Measurements from ENCODE around the gene ZFP1.

DNA sequence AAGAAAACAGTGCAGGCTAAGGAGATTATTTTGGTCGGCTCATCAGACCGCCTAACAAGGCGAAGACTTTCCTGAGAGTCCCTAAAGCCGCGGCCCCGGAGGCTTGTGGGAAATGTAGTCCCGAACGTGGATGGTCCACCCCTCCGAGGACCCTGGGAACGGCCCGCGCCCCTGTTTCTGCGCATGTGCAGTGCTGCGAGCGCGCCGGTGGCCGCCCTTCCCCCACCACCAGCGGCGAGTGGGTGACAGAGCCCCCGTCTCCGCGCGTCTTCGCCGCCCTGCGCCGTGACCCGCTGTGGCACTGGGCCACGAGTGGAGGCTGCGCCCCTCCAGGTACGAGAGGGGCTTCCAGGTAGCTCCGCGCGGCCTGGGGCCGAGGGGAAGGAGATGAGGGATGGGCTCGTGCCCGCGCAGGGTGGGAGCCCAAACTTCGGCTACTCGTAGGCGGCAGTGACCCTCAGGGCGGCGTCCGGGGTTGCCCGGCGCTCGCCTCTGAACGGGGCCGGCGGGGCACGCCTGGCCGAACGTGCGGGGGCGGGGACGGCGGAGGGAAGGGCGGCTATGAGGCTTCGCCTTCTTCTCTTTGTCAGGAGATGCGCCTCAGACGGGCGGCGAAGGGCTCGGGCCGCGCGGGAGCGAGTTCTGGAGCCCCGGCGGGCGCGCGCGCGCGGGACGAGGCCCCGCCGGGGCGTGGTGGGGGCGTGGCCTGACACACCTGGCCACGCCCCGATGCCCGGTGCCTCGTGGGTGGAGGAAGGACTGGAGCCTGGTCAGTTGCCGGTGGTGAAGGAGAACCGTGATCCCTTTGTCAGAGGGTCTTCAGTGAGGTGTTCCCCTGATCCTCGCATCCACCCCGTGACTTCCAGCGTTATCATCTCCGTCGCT lies at the start of gene ZFP1:
- TF ChIP-seq, protein P1, sequence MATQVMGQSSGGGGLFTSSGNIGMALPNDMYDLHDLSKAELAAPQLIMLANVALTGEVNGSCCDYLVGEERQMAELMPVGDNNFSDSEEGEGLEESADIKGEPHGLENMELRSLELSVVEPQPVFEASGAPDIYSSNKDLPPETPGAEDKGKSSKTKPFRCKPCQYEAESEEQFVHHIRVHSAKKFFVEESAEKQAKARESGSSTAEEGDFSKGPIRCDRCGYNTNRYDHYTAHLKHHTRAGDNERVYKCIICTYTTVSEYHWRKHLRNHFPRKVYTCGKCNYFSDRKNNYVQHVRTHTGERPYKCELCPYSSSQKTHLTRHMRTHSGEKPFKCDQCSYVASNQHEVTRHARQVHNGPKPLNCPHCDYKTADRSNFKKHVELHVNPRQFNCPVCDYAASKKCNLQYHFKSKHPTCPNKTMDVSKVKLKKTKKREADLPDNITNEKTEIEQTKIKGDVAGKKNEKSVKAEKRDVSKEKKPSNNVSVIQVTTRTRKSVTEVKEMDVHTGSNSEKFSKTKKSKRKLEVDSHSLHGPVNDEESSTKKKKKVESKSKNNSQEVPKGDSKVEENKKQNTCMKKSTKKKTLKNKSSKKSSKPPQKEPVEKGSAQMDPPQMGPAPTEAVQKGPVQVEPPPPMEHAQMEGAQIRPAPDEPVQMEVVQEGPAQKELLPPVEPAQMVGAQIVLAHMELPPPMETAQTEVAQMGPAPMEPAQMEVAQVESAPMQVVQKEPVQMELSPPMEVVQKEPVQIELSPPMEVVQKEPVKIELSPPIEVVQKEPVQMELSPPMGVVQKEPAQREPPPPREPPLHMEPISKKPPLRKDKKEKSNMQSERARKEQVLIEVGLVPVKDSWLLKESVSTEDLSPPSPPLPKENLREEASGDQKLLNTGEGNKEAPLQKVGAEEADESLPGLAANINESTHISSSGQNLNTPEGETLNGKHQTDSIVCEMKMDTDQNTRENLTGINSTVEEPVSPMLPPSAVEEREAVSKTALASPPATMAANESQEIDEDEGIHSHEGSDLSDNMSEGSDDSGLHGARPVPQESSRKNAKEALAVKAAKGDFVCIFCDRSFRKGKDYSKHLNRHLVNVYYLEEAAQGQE (IDR thresholded peaks at IDR 0.05; ENCODE audit: unreplicated experiment) = no peak
- TF ChIP-seq EZH2 (IDR thresholded peaks at IDR 0.05; ENCODE audit: low read depth, unreplicated experiment) = no peak
- TF ChIP-seq, protein P2, sequence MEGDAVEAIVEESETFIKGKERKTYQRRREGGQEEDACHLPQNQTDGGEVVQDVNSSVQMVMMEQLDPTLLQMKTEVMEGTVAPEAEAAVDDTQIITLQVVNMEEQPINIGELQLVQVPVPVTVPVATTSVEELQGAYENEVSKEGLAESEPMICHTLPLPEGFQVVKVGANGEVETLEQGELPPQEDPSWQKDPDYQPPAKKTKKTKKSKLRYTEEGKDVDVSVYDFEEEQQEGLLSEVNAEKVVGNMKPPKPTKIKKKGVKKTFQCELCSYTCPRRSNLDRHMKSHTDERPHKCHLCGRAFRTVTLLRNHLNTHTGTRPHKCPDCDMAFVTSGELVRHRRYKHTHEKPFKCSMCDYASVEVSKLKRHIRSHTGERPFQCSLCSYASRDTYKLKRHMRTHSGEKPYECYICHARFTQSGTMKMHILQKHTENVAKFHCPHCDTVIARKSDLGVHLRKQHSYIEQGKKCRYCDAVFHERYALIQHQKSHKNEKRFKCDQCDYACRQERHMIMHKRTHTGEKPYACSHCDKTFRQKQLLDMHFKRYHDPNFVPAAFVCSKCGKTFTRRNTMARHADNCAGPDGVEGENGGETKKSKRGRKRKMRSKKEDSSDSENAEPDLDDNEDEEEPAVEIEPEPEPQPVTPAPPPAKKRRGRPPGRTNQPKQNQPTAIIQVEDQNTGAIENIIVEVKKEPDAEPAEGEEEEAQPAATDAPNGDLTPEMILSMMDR (conservative IDR thresholded peaks at IDR 0.05; ENCODE audit: low read depth in 2 of 2) = no peak
